Measurements from ENCODE around the gene TRMU.

Gene TRMU

GRCh38 chr22:46379066-46379930 lies 43.8 kb downstream of the TRMU start:
- TF ChIP-seq ZFX (IDR thresholded peaks at IDR 0.05) = no peak
- TF ChIP-seq CTCF (conservative IDR thresholded peaks at IDR 0.05) = no peak
- H3K27ac ChIP-seq = no peak overlapping the region

GRCh38 chr22:46380069-46380468 lies 44.6 kb downstream of the TRMU start:
- H3K27ac ChIP-seq = no peak overlapping the region
- TF ChIP-seq CTCF (conservative IDR thresholded peaks at IDR 0.05) = no peak
- TF ChIP-seq ZFX (IDR thresholded peaks at IDR 0.05) = no peak

GRCh38 chr22:46380581-46380980 lies 45.1 kb downstream of the TRMU start:
- H3K27ac ChIP-seq = no peak overlapping the region
- TF ChIP-seq ZFX (IDR thresholded peaks at IDR 0.05) (no peak), CTCF (conservative IDR thresholded peaks at IDR 0.05) (no peak)

GRCh38 chr22:46381142-46381541 lies 45.6 kb downstream of the TRMU start:
- H3K27ac ChIP-seq = no peak overlapping the region
- TF ChIP-seq ZFX (IDR thresholded peaks at IDR 0.05) = no peak
- TF ChIP-seq CTCF (conservative IDR thresholded peaks at IDR 0.05) = no peak

- no peak for TF ChIP-seq ZFX (IDR thresholded peaks at IDR 0.05)
- TF ChIP-seq CTCF (conservative IDR thresholded peaks at IDR 0.05) = no peak
- H3K27ac ChIP-seq = no peak overlapping the region
Measured at GRCh38 chr22:46381731-46382130, 46.2 kb downstream of the TRMU start.

GRCh38 chr22:46382524-46382923 lies 47.0 kb downstream of the TRMU start:
- TF ChIP-seq ZFX (IDR thresholded peaks at IDR 0.05) (no peak), CTCF (conservative IDR thresholded peaks at IDR 0.05) (no peak)
- no peak overlapping the region for H3K27ac ChIP-seq

- H3K27ac ChIP-seq = no peak overlapping the region
- TF ChIP-seq ZFX (IDR thresholded peaks at IDR 0.05) (no peak), CTCF (conservative IDR thresholded peaks at IDR 0.05) (no peak)
Measured at GRCh38 chr22:46386312-46386711, 50.8 kb downstream of the TRMU start.
